Ishikawa (cell line): ENCODE data around the gene MKLN1.

Experiments used
- FOXM1 ChIP-seq: IDR thresholded peaks from 2 replicates; pipeline ENCODE4 v1.6.1; 2012; ENCODE audit warnings: low read depth, borderline replicate concordance
- REST ChIP-seq: IDR thresholded peaks from 2 replicates; pipeline ENCODE4 v1.6.1; 2012; ENCODE audit warnings: low read depth, mild to moderate bottlenecking

GRCh38 chr7:131493581-131493980 lies 165.9 kb downstream of the MKLN1 start:
- TF ChIP-seq REST (no peak), FOXM1 (no peak)
